OCI-LY3 (cell line): Measurements from ENCODE around the gene LPAR3.

Experiments used
- H2AFZ ChIP-seq: fragments of 200-600, 300-600 bp; shearing (Covaris generic); 2 replicates; pipeline ENCODE4 v1.6.0; 2014; ENCODE audit warnings: antibody characterized with exemption, low read depth, low read length
- H3K27ac ChIP-seq: fragments of 200-600, 300-600 bp; sonication (generic); 2 replicates; pipeline ENCODE4 v1.5.1; 2014; ENCODE audit warnings: mild to moderate bottlenecking, low read length, moderate library complexity, mixed read lengths
- H3K27me3 ChIP-seq: fragments of 200-600, 300-600 bp; sonication (generic); 2 replicates; pipeline ENCODE4 v1.6.1; 2014; ENCODE audit warnings: low read depth, low read length, mixed read lengths
- H3K36me3 ChIP-seq: fragments of 200-600, 300-600 bp; sonication (generic); replicated peaks from 2 replicates; pipeline ENCODE3; 2014; ENCODE audit warnings: low read depth, low read length, mixed read lengths
- H3K4me1 ChIP-seq: fragments of 300-600, 200-600 bp; sonication (generic); 2 replicates; pipeline ENCODE4 v1.6.1; 2014; ENCODE audit warnings: low read length, mixed read lengths
- H3K4me2 ChIP-seq: fragments of 200-600, 300-600 bp; sonication (generic); 2 replicates; pipeline ENCODE4 v1.6.1; 2014; ENCODE audit warnings: low read length, mixed read lengths
- H3K4me3 ChIP-seq: fragments of 300-600, 200-600 bp; sonication (generic); 2 replicates; pipeline ENCODE4 v1.5.1; 2014; ENCODE audit warnings: antibody characterized with exemption, mild to moderate bottlenecking, low read length, moderate library complexity
- H3K79me2 ChIP-seq: fragments of 300-600, 200-600 bp; shearing (Covaris generic); 2 replicates; pipeline ENCODE4 v1.6.1; 2014; ENCODE audit warnings: mild to moderate bottlenecking, low read length, mixed read lengths
- H3K9ac ChIP-seq: fragments of 300-600, 200-600 bp; shearing (Covaris generic); 2 replicates; pipeline ENCODE4 v1.6.0; 2014; ENCODE audit warnings: mild to moderate bottlenecking, low read length, moderate library complexity
- H3K9me3 ChIP-seq: fragments of 200-600, 300-600 bp; shearing (Covaris generic); 2 replicates; pipeline ENCODE4 v1.6.1; 2014; ENCODE audit warnings: low read length, mixed read lengths; ENCODE audit not compliant: insufficient read depth
- H4K20me1 ChIP-seq: fragments of 200-600, 300-600 bp; sonication (generic); 2 replicates; pipeline ENCODE4 v1.6.1; 2016; ENCODE audit warnings: low read length, mixed read lengths; ENCODE audit not compliant: insufficient read depth
- EZH2phosphoT487 ChIP-seq: fragments of 200-600 bp; shearing (Covaris generic); IDR thresholded peaks from 2 replicates; pipeline ENCODE4 v1.6.1; 2018; ENCODE audit warnings: antibody characterized with exemption, mixed run types, low read depth
- TF ChIP-seq, protein P1 (sequence below): fragments of 200-600, 300-600 bp; sonication (generic); IDR thresholded peaks from 2 replicates; pipeline ENCODE4 v1.5.1; 2014; ENCODE audit warnings: antibody characterized with exemption, low read length, low read depth

The LPAR3 gene

DNA sequence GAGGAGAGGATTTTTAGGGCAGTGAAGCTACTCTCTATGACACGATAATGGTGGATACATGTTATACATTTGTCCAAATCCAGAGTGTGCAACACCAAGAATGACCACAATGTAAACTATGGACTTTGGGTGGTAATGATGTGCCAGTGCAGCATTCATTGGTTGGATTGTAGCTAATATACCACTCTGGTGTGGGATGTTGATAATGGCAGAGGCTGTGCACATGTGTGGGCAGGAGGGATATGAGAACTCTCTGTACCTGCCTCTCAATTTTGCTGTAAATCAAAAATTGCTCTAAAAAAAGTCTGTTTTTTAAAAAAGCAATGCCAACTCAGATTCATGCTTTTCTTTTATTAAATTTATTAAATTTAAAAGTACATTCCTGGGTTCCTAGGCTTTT, 27.2 kb upstream of the LPAR3 start:
- Histone ChIP-seq H3K79me2 (no peaks in the 10 kb centered on the region), H3K36me3 (no peaks in the 10 kb centered on the region), H2AFZ (no peak overlapping the region), H3K27ac (no peak overlapping the region), H3K4me2 (no peak overlapping the region), H4K20me1 (no peaks in the 10 kb centered on the region), H3K4me3 (no peak overlapping the region), H3K9me3 (no peaks in the 10 kb centered on the region), H3K27me3 (no peaks in the 10 kb centered on the region), H3K9ac (no peak overlapping the region), H3K4me1 (no peaks in the 10 kb centered on the region)
- TF ChIP-seq EZH2phosphoT487, result no peak

- H2AFZ ChIP-seq, result no peak overlapping the region
- no peak overlapping the region for H3K27ac ChIP-seq
- H3K4me1 ChIP-seq, result no peaks in the 10 kb centered on the region
- TF ChIP-seq, protein P1, sequence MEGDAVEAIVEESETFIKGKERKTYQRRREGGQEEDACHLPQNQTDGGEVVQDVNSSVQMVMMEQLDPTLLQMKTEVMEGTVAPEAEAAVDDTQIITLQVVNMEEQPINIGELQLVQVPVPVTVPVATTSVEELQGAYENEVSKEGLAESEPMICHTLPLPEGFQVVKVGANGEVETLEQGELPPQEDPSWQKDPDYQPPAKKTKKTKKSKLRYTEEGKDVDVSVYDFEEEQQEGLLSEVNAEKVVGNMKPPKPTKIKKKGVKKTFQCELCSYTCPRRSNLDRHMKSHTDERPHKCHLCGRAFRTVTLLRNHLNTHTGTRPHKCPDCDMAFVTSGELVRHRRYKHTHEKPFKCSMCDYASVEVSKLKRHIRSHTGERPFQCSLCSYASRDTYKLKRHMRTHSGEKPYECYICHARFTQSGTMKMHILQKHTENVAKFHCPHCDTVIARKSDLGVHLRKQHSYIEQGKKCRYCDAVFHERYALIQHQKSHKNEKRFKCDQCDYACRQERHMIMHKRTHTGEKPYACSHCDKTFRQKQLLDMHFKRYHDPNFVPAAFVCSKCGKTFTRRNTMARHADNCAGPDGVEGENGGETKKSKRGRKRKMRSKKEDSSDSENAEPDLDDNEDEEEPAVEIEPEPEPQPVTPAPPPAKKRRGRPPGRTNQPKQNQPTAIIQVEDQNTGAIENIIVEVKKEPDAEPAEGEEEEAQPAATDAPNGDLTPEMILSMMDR, result no peak
- no peak for TF ChIP-seq EZH2phosphoT487
- H3K4me3 ChIP-seq, result no peak overlapping the region
- no peaks in the 10 kb centered on the region for H3K79me2 ChIP-seq
- no peaks in the 10 kb centered on the region for H3K27me3 ChIP-seq
- H3K4me2 ChIP-seq, result no peak overlapping the region
- H3K36me3 ChIP-seq, result no peaks in the 10 kb centered on the region
- no peaks in the 10 kb centered on the region for H3K9me3 ChIP-seq
- no peak overlapping the region for H3K9ac ChIP-seq
- no peaks in the 10 kb centered on the region for H4K20me1 ChIP-seq
Observed at GRCh38 chr1:84919461-84919970, 26.5 kb upstream of the LPAR3 start.

- Histone ChIP-seq H3K4me3 (no peak overlapping the region), H3K9me3 (no peaks in the 10 kb centered on the region), H4K20me1 (no peaks in the 10 kb centered on the region), H3K9ac (no peak overlapping the region), H2AFZ (no peak overlapping the region), H3K36me3 (no peaks in the 10 kb centered on the region), H3K27me3 (no peaks in the 10 kb centered on the region), H3K4me2 (no peak overlapping the region), H3K27ac (no peak overlapping the region), H3K4me1 (no peaks in the 10 kb centered on the region), H3K79me2 (no peaks in the 10 kb centered on the region)
- TF ChIP-seq, protein P1, result no peak
- TF ChIP-seq EZH2phosphoT487, result no peak
Observed at GRCh38 chr1:84918726-84919336, 25.8 kb upstream of the LPAR3 start.

DNA sequence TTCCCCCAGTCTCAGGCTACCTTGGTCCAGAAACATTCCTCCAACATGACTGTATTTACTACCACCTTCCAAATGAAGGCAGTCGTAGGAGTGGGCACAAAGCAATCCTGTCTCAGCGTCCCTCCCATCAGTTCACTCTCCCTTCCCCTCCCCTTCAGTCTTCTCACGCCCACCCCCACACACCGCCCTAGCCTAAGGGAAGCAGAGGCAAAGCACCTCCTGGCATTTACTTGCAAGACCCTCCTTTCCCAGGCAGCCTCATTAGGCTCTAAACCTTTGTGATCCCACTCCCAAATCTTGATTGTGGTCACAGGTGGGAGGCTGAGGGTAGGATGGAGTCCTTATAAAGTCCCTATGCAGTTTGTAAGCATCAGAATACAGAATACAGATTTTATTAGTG, 23.9 kb upstream of the LPAR3 start:
- Histone ChIP-seq H3K9me3 (no peaks in the 10 kb centered on the region), H3K36me3 (no peaks in the 10 kb centered on the region), H4K20me1 (no peaks in the 10 kb centered on the region), H3K9ac (no peak overlapping the region), H2AFZ (no peak overlapping the region), H3K4me2 (no peak overlapping the region), H3K4me1 (no peaks in the 10 kb centered on the region), H3K27me3 (no peaks in the 10 kb centered on the region), H3K27ac (no peak overlapping the region), H3K4me3 (no peak overlapping the region), H3K79me2 (no peaks in the 10 kb centered on the region)
- TF ChIP-seq, protein P1, result no peak
- no peak for TF ChIP-seq EZH2phosphoT487
